IMR-90 (cell line): ENCODE measurements around the gene KCTD20. TPM values are rescaled to one million over a fixed set of nuclear protein-coding genes. Genes with fewer than 3 reads are reported as not detected.

Experiments used
- ATAC-seq: fragments of 200-7000 bp; cut with Tn5 transposase; 2 replicates; pipeline ENCODE4 v1.9.1; 2020; ENCODE audit warnings: low read depth, mild to moderate bottlenecking, moderate library complexity
- BruUV-seq: library from RNA; stranded (reverse); fragments of 400-500 nt; replicated peaks from 2 replicates; lab custom pipeline; 2021; lab: Mats Ljungman, UMichigan
- CTCF ChIA-PET: fragments of 300-600 bp; formaldehyde crosslinking; extraction: SDS; loops from one replicate; lab custom pipeline; 2021; ENCODE audit warnings: antibody characterized with exemption; lab: Yijun Ruan, JAX
- POLR2A ChIA-PET: fragments of 300-600 bp; sonication (Branson Sonifier 250); formaldehyde crosslinking; loops from one replicate; lab custom pipeline; 2022; ENCODE audit warnings: antibody characterized with exemption; ENCODE audit not compliant: unreplicated experiment; lab: Charles Lee
- DNase-seq: peaks from one replicate; pipeline ENCODE4 v3.0.0; 2013
- H2AFZ ChIP-seq: replicated peaks from 2 replicates; pipeline ENCODE3; 2013; ENCODE audit warnings: low read length, mild to moderate bottlenecking; ENCODE audit not compliant: poor library complexity
- H2AK5ac ChIP-seq: 2 replicates; pipeline ENCODE4 v1.6.1; 2013; ENCODE audit warnings: low read depth, low read length, inconsistent platforms
- H2AK9ac ChIP-seq: replicated peaks from 2 replicates; pipeline ENCODE3; 2013; ENCODE audit warnings: mild to moderate bottlenecking, low read depth, low read length, moderate library complexity; ENCODE audit not compliant: poor library complexity
- H2BK120ac ChIP-seq: 2 replicates; pipeline ENCODE4 v1.6.1; 2013; ENCODE audit warnings: low read depth, low read length, inconsistent platforms
- H2BK15ac ChIP-seq: 3 replicates; pipeline ENCODE4 v1.6.1; 2013; ENCODE audit warnings: low read depth, low read length, inconsistent platforms
- H2BK20ac ChIP-seq: 2 replicates; pipeline ENCODE4 v1.6.1; 2013; ENCODE audit warnings: low read depth, mild to moderate bottlenecking, inconsistent platforms, low read length, moderate library complexity
- H2BK5ac ChIP-seq: 2 replicates; pipeline ENCODE4 v1.6.1; 2013; ENCODE audit warnings: mild to moderate bottlenecking, low read depth, low read length, inconsistent platforms; ENCODE audit not compliant: poor library complexity, severe bottlenecking
- H3K14ac ChIP-seq: replicated peaks from 2 replicates; pipeline ENCODE4 v1.6.1; 2013; ENCODE audit warnings: low read depth, low read length, inconsistent platforms
- H3K18ac ChIP-seq: 2 replicates; pipeline ENCODE4 v1.6.1; 2013; ENCODE audit warnings: low read depth, low read length, control low read depth
- H3K23ac ChIP-seq: 2 replicates; pipeline ENCODE4 v1.6.1; 2013; ENCODE audit warnings: low read depth, low read length, inconsistent platforms
- H3K27ac ChIP-seq: 2 replicates; pipeline ENCODE4 v1.5.1; 2013; ENCODE audit warnings: mild to moderate bottlenecking, control low read depth, low read length; ENCODE audit not compliant: insufficient read depth
- H3K27me3 ChIP-seq: 2 replicates; pipeline ENCODE4 v1.6.1; 2013; ENCODE audit warnings: low read length; ENCODE audit not compliant: control insufficient read depth, insufficient read depth
- H3K36me3 ChIP-seq: 2 replicates; pipeline ENCODE4 v1.6.1; 2013; ENCODE audit warnings: low read length, mixed read lengths; ENCODE audit not compliant: control insufficient read depth, insufficient read depth
- H3K4ac ChIP-seq: 2 replicates; pipeline ENCODE4 v1.6.1; 2013; ENCODE audit warnings: low read depth, low read length, inconsistent platforms
- H3K4me1 ChIP-seq: 2 replicates; pipeline ENCODE4 v1.6.1; 2013; ENCODE audit warnings: low read length, mixed read lengths; ENCODE audit not compliant: control insufficient read depth, insufficient read depth
- H3K4me2 ChIP-seq: 2 replicates; pipeline ENCODE4 v1.6.1; 2013; ENCODE audit warnings: low read depth, mild to moderate bottlenecking, control low read depth, low read length, moderate library complexity
- H3K4me3 ChIP-seq: 2 replicates; pipeline ENCODE4 v1.5.1; 2013; ENCODE audit warnings: low read depth, mild to moderate bottlenecking, control low read depth, low read length, moderate library complexity; ENCODE audit not compliant: insufficient read depth
- H3K56ac ChIP-seq: 2 replicates; pipeline ENCODE4 v1.6.1; 2013; ENCODE audit warnings: low read length, inconsistent platforms; ENCODE audit not compliant: insufficient read depth; ENCODE audit errors: extremely low read depth
- H3K79me1 ChIP-seq, 2 experiments: 2 replicates each; pipeline ENCODE4 v1.6.1; 2013; ENCODE audit warnings: low read length in 2 of 2, inconsistent platforms in 1 of 2, low read depth in 1 of 2
- H3K9ac ChIP-seq: 2 replicates; pipeline ENCODE4 v1.6.1; 2013; ENCODE audit warnings: low read depth, low read length, control low read depth
- H3K9me1 ChIP-seq: 2 replicates; pipeline ENCODE4 v1.6.1; 2013; ENCODE audit warnings: low read length, inconsistent platforms; ENCODE audit not compliant: insufficient read depth
- H3K9me3 ChIP-seq: 2 replicates; pipeline ENCODE4 v1.6.1; 2013; ENCODE audit warnings: low read length; ENCODE audit not compliant: control insufficient read depth, insufficient read depth
- H4K20me1 ChIP-seq: 2 replicates; pipeline ENCODE4 v1.6.1; 2013; ENCODE audit warnings: low read length, inconsistent platforms; ENCODE audit not compliant: insufficient read depth
- H4K5ac ChIP-seq: 2 replicates; pipeline ENCODE4 v1.6.1; 2013; ENCODE audit warnings: mild to moderate bottlenecking, low read depth, low read length, control low read depth
- H4K8ac ChIP-seq, 2 experiments: 2 replicates each; pipeline ENCODE4 v1.6.1; 2013; ENCODE audit warnings: low read depth in 2 of 2, low read length in 2 of 2, control low read depth in 1 of 2, inconsistent platforms in 1 of 2
- H4K91ac ChIP-seq: 2 replicates; pipeline ENCODE4 v1.6.1; 2013; ENCODE audit warnings: low read depth, low read length, inconsistent platforms; ENCODE audit not compliant: insufficient read depth
- BHLHE40 ChIP-seq: fragments of 150-350 bp; IDR thresholded peaks from 2 replicates; pipeline ENCODE4 v1.6.1; 2016; ENCODE audit warnings: mild to moderate bottlenecking, low read depth, low read length
- ELK1 ChIP-seq: fragments of 150-350 bp; IDR thresholded peaks from 2 replicates; pipeline ENCODE4 v1.6.1; 2016; ENCODE audit warnings: low read depth, mild to moderate bottlenecking, low read length, moderate library complexity, borderline replicate concordance
- FOS ChIP-seq: fragments of 150-350 bp; IDR thresholded peaks from 2 replicates; pipeline ENCODE4 v1.6.1; 2016; ENCODE audit warnings: low read depth, low read length
- MAFK ChIP-seq: IDR thresholded peaks from 2 replicates; pipeline ENCODE4 v1.6.1; 2012; ENCODE audit warnings: low read depth, low read length, improper control_type of control experiment
- MAZ ChIP-seq: IDR thresholded peaks from 2 replicates; pipeline ENCODE4 v1.6.1; 2012; ENCODE audit warnings: low read depth, mild to moderate bottlenecking, low read length, improper control_type of control experiment, moderate library complexity, borderline replicate concordance
- RAD21 ChIP-seq: IDR thresholded peaks from 2 replicates; pipeline ENCODE4 v1.6.1; 2012; ENCODE audit warnings: low read length, improper control_type of control experiment
- RCOR1 ChIP-seq: IDR thresholded peaks from 2 replicates; pipeline ENCODE4 v1.6.1; 2012; ENCODE audit warnings: mild to moderate bottlenecking, low read length, improper control_type of control experiment; ENCODE audit not compliant: insufficient replicate concordance
- WGBS, 2 experiments: methylation state at CpG; one replicate each; pipeline versions ENCODE4 v1.1.5 to v1.1.7; 2013; ENCODE audit warnings: missing lambda C conversion rate in 2 of 2; ENCODE audit not compliant: insufficient read length in 1 of 2; ENCODE audit errors: extremely low coverage in 2 of 2; 5-methylcytosine and 5-hydroxymethylcytosine counted together
- dilution Hi-C: fragments of 300-500 bp; cut with HindIII; formaldehyde crosslinking; loops from one replicate; pipeline ENCODE4 v1.14.3; 2018; ENCODE audit warnings: low sequenced_read_pairs; ENCODE audit not compliant: unreplicated experiment
- in situ Hi-C: fragments of 300-500 bp; cut with MboI; formaldehyde crosslinking; loops from 3 replicates; pipeline ENCODE4 v1.14.3; 2019; ENCODE audit warnings: low sequenced_read_pairs, inconsistent platforms, mixed read lengths
- intact Hi-C: fragments of 100-400 bp; cut with micrococcal nuclease; formaldehyde crosslinking; loops from 2 replicates; pipeline ENCODE4 v1.10.0; 2022
- polyA plus RNA-seq, 3 experiments: library from polyadenylated mRNA; depleted of rRNA; stranded (reverse); fragments of >200 nt; gene quantifications; 2 replicates each; pipeline ENCODE4 v1.2.3, GENCODE V29; 2012; ENCODE audit warnings: low replicate concordance in 1 of 3
- total RNA-seq: library from RNA; depleted of rRNA; stranded (reverse); fragments of >200 nt; gene quantifications from 2 replicates; pipeline ENCODE4 v1.2.3, GENCODE V29; 2012

The KCTD20 gene
- total and polyA plus RNA-seq, 2 of the 4 experiments (the other 2 are of a cell fraction): 55.4 to 150 TPM

GRCh38 chr6:36533321-36533720 is 90.5 kb downstream of the KCTD20 start:
- H2BK120ac ChIP-seq: no peak overlapping the region
- POLR2A ChIA-PET: no interaction called here

More at GRCh38 chr6:36533321-36533720, 90.5 kb downstream of the KCTD20 start:
- in situ Hi-C loops (no loop called here), dilution Hi-C loops (no loop called here), intact Hi-C loops (loop anchor here (5.0 kb wide), 1 partner anchor 44 kb away; no protein-coding TSS in a partner anchor)
- Histone ChIP-seq H3K4me1 (peaks cover 3% of the 10 kb centered on the region), H3K56ac (no peak overlapping the region), H3K36me3 (peaks cover 13% of the 10 kb centered on the region), H3K4me2 (no peak overlapping the region), H2BK5ac (no peak overlapping the region), H3K9me1 (peaks cover 10% of the 10 kb centered on the region; the same call in 1 of the 2 replicates), H3K14ac (no peak overlapping the region), H4K8ac (no peak overlapping the region), H2AK9ac (no peak overlapping the region), H2BK15ac (no peak overlapping the region), H3K27me3 (no peaks in the 10 kb centered on the region), H3K9me3 (no peaks in the 10 kb centered on the region), H2AK5ac (no peak overlapping the region), H3K18ac (no peak overlapping the region), H4K91ac (no peak overlapping the region), H2AFZ (no peak overlapping the region), H3K79me1 (peaks cover 34 to 68% of the 10 kb centered on the region in 2 experiments), H4K5ac (no peak overlapping the region), H3K4ac (no peak overlapping the region), H2BK20ac (no peak overlapping the region), H3K9ac (no peak overlapping the region), H3K4me3 (no peak overlapping the region), H4K20me1 (peaks cover 28% of the 10 kb centered on the region), H3K23ac (no peak overlapping the region), H3K27ac (no peak overlapping the region)
- TF ChIP-seq BHLHE40: no peak
- no peak for TF ChIP-seq ELK1
- TF ChIP-seq RAD21: no peak
- TF ChIP-seq MAFK: no peak
- no peak for TF ChIP-seq FOS
- no peak for TF ChIP-seq RCOR1
- TF ChIP-seq MAZ: no peak
- BruUV-seq: no TSS peak
- WGBS, 2 experiments: no CpG with 5 or more reads among the region's 1 CpG
- CTCF ChIA-PET: no interaction called here
- ATAC-seq (peak; percentile 88), DNase-seq (peak; percentile 34)
